C4-2B (cell line): Measurements from ENCODE around the gene PIGT.

ENCODE experiments used
- ZFX ChIP-seq: fragments of 450-650 bp; IDR thresholded peaks from 2 replicates; pipeline ENCODE4 v1.6.1; 2017
- TF ChIP-seq, protein P1 (sequence below): fragments of 450-650 bp; conservative IDR thresholded peaks from 2 replicates; pipeline ENCODE4 v1.5.1; 2017; ENCODE audit warnings: mild to moderate bottlenecking

- TF ChIP-seq, protein P1, sequence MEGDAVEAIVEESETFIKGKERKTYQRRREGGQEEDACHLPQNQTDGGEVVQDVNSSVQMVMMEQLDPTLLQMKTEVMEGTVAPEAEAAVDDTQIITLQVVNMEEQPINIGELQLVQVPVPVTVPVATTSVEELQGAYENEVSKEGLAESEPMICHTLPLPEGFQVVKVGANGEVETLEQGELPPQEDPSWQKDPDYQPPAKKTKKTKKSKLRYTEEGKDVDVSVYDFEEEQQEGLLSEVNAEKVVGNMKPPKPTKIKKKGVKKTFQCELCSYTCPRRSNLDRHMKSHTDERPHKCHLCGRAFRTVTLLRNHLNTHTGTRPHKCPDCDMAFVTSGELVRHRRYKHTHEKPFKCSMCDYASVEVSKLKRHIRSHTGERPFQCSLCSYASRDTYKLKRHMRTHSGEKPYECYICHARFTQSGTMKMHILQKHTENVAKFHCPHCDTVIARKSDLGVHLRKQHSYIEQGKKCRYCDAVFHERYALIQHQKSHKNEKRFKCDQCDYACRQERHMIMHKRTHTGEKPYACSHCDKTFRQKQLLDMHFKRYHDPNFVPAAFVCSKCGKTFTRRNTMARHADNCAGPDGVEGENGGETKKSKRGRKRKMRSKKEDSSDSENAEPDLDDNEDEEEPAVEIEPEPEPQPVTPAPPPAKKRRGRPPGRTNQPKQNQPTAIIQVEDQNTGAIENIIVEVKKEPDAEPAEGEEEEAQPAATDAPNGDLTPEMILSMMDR: no peak
- no peak for TF ChIP-seq ZFX
Measured at GRCh38 chr20:45470262-45470931, 54.5 kb downstream of the PIGT start.
